HG02884 (cell line): Measurements from ENCODE around the gene DES.

ENCODE experiments used
- ATAC-seq: cut with Tn5 transposase; IDR thresholded peaks from one replicate; pipeline ENCODE4 v1.9.1; 2021; ENCODE audit warnings: mild to moderate bottlenecking, moderate library complexity; ENCODE audit not compliant: unreplicated experiment

The DES gene

DNA sequence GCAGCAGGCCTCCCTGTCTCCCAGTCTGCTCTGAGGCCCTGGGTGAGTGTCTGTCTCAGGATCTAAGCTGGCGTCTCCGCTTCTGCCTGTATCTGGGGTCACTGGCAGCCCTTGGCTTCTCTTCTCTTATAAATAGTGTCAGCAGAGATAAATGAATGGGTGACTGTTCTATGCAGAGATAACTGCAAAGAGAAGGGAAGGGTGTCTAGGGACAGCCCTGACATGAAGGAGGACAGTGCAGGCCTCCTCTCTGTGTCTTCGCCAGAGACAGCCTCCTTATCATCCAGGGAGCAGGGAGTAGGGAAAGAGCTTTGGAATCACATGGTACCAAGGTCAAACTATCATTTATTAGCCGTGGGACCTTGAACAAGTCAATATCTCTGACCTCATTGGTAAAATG lies 52.3 kb downstream of the DES start:
- no peak for ATAC-seq

GRCh38 chr2:219471476-219472371 lies 53.5 kb downstream of the DES start:
- no peak for ATAC-seq

DNA sequence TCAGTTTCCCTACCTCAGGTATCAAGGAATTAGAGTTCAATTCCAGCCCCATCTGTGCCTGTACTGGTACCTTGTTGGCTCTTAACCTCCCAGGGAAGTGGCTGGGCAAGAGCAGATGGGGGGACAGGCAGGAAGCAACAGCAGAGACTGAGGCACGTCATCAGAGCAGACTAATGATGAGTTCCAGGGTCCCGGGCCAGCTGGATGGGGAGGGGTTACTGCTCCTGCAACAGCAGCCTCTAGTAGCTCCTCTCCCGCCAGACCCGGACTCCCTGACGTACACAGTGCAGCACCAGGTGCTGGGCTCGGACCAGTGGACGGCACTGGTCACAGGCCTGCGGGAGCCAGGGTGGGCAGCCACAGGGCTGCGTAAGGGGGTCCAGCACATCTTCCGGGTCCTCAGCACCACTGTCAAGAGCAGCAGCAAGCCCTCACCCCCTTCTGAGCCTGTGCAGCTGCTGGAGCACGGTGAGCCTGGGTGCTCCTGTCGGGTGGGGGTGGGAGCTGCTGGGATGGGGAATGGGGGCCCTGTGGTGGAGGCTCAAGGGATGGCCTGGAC lies 54.5 kb downstream of the DES start:
- no peak for ATAC-seq

- ATAC-seq, result no peak
Measured at GRCh38 chr2:219473511-219473910, 55.3 kb downstream of the DES start.

- ATAC-seq, result no peak
Measured at GRCh38 chr2:219474285-219475060, 56.3 kb downstream of the DES start.

DNA sequence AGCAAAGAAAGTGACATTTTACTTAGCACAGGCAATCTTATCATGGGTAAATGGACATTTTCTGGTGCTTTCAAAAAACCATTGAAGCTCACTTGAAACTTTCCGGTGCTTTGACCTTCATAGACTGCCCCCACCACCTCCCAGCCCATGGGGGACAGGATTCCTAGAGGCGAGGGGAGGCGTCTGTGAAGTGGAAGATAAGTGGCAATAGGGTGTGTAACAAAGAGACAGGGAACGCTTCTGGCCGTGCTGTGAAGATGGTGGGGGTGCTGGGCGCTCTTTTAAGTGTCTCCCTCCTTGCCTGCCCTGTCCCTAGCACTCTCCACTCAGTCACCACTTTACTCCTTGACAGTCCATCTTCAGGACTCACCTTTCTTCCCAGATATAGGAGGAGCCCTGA lies 57.1 kb downstream of the DES start:
- ATAC-seq, result no peak

DNA sequence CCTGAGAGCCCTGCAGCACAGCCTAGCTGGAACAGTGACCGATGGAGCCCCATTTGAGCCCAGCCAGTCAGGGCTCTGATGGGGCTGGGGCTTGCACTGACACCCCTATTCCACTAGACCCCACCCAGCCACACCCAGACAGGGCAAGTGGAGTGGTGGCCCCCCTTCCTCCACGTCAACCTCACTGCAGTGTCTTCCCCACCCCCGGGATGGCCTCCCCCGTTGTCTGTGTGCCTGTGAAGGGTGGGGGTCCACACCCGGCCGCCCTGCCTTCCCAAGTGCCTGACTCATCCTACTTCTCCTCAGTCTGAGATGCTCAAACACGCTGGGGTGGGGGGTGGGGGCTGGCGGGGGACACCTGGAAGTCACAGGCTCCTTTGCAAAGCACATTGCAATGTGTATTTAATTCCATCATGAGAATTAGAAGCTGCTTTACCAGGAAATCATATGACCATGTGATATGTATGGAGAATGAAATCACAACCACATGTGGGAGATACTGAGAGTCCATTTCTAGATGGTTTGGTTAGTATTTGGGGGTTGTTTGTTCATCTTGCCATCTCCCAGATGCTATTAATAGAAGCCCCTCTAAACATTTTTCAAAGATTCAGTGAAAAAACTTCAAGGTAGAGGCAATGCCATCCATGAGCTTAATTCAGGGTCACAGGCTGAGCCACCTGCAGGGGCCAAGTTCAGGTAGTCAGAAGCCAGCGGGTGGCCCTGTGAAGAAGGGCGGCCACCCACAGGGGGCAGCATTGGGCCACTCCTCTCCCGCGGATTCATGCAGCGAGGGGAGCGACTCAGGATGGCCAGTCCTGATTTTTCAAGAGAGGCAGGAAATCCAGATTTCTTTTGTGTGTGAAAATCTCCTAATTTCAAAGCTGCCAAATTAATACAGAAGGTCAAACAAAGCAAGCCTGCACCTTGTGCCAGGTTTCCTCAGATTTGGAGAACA lies 57.8 kb downstream of the DES start:
- no peak for ATAC-seq
